Nephron (organoid): ENCODE measurements around the gene FOXD2.

Experiments used
- H3K27ac Mint-ChIP-seq, 3 experiments: 2 replicates each; pipeline ENCODE4 v1.8.0; 2020; ENCODE audit warnings: mixed read lengths in 3 of 3, mild to moderate bottlenecking in 2 of 3, moderate library complexity in 1 of 3
- H3K27me3 Mint-ChIP-seq: 2 replicates; pipeline ENCODE4 v1.8.0; 2021; ENCODE audit warnings: low read depth, mild to moderate bottlenecking, moderate library complexity, mixed read lengths
- H3K36me3 Mint-ChIP-seq: 2 replicates; pipeline ENCODE4 v1.8.0; 2020; ENCODE audit warnings: low read depth, mixed read lengths
- H3K4me1 Mint-ChIP-seq: 2 replicates; pipeline ENCODE4 v1.8.0; 2020; ENCODE audit warnings: mixed read lengths
- H3K4me3 Mint-ChIP-seq, 3 experiments: 2 replicates each; pipeline ENCODE4 v1.8.0; 2020; ENCODE audit warnings: mild to moderate bottlenecking in 3 of 3, mixed read lengths in 3 of 3, moderate library complexity in 2 of 3
- H3K9me3 Mint-ChIP-seq: 2 replicates; pipeline ENCODE4 v1.8.0; 2020; ENCODE audit warnings: mixed read lengths
- TF ChIP-seq, protein P1 (sequence below), 3 experiments: fragments of 200-600 bp; sonication (generic); IDR thresholded peaks; one replicate each; pipeline ENCODE4 v1.5.0; 2021; ENCODE audit warnings: antibody characterized with exemption in 3 of 3; ENCODE audit not compliant: unreplicated experiment in 3 of 3

Gene FOXD2

DNA sequence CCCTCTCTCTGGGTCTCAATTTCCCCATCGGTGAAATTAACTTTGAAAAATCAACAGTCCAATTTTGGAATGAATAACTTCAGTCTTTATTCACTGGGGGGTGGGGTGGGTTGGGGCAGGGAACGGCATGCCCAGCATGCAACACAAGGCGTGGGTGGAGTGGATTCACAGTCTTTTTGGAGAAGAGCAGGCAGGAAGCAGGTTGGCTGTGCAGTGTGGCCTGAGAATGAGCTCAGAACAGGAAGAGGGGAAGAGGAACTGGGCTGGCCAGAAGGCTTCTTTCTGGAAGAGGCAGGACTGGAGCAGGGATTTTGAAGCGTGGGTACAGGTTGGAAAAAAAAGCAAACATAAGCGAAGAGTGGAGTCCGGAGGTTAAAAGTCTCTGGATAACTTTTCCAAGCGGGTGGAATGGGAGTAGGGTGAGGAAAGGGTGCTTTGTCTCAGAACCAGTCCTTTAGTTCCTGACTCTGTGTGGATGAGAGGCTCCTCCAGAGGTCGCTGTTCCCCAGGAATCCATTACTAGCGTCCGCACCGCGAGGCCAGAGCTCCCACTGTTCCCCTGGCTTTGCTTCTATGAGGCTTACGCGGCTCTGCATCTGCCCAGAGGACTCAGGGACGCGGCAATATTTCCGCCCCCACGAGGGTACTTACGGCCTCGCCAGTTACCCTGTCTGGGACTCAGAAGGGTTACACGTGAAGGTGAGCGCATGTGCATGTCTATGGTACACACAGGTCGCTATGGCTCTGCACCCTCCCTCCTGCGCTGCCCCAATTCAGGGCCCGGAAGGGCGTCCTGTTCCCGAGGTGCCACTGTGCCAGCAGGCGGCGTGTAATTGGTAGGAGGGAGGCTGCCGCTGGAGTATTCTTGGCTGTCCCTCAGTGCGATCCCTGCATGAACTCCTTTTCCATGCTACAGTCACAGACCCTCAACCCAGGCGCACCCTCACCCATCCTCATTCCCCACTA, 5.5 kb upstream of the FOXD2 start:
- TF ChIP-seq, protein P1, sequence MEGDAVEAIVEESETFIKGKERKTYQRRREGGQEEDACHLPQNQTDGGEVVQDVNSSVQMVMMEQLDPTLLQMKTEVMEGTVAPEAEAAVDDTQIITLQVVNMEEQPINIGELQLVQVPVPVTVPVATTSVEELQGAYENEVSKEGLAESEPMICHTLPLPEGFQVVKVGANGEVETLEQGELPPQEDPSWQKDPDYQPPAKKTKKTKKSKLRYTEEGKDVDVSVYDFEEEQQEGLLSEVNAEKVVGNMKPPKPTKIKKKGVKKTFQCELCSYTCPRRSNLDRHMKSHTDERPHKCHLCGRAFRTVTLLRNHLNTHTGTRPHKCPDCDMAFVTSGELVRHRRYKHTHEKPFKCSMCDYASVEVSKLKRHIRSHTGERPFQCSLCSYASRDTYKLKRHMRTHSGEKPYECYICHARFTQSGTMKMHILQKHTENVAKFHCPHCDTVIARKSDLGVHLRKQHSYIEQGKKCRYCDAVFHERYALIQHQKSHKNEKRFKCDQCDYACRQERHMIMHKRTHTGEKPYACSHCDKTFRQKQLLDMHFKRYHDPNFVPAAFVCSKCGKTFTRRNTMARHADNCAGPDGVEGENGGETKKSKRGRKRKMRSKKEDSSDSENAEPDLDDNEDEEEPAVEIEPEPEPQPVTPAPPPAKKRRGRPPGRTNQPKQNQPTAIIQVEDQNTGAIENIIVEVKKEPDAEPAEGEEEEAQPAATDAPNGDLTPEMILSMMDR (IDR thresholded peaks at IDR 0.05; ENCODE audit: unreplicated experiment in 3 of 3), result peak; percentile 82 to 94 (median 88)
- Mint-ChIP-seq H3K27ac (peak overlapping the region in 1 of 3 experiments; percentile 69), H3K4me3 (peak overlapping the region; percentile 94 to 95 (median 94)), H3K9me3 (no peaks in the 10 kb centered on the region), H3K4me1 (peaks cover 55% of the 10 kb centered on the region), H3K27me3 (peaks cover 83% of the 10 kb centered on the region), H3K36me3 (no peaks in the 10 kb centered on the region)

DNA sequence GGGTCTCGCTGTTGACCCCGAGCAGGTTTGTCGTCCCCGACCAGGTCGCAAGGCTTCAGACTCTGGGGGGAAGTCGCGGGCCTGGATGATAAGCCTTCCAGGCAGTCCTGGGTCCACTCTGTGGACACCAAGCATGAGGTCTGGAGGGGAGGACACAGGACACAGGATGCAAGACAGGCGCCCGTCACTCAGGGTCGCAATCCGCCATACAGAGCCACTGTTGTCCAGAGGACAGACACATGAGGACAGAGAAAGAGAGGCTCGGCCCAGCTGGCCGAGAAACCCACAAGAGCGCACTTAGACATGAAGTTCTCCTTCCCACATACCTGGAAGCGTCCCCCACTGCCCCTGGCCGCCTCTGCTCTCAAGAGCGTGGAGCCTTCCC, 4.8 kb upstream of the FOXD2 start:
- Mint-ChIP-seq H3K4me3 (peak overlapping the region; percentile 94 to 95 (median 94)), H3K4me1 (peaks cover 55% of the 10 kb centered on the region), H3K27me3 (peaks cover 82% of the 10 kb centered on the region), H3K9me3 (no peaks in the 10 kb centered on the region), H3K27ac (peak overlapping the region in 1 of 3 experiments; percentile 26), H3K36me3 (no peaks in the 10 kb centered on the region)
- TF ChIP-seq, protein P1 (IDR thresholded peaks at IDR 0.05; ENCODE audit: unreplicated experiment in 3 of 3), result no peak

DNA sequence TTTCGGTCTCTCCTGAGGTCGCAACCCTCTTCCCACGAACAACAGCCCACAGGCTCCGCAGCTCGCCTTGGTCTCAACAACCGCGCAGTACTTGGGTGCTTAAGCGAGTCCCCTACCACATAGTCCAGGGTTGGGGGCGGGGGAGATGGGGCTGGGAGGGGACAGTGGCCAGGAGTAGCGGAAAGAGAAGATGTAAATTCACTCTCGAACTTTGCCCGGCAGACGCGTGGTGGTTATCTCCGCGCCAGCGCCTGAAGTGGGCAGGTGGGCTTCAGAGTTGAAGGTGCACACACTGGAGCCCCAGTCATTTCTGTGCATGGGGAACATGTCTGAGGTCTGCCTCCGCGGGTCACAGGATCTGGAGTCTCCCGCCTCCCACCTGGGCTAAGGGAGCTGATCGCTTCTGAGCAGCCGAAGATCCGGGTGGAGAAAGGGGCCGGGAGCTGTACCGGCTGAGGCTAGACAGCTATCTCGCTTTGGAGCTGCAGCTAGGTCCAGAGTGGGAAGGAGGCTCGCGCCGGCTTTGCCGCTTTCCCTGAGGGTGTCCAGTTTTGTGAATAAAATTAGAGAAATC, 4.3 kb upstream of the FOXD2 start:
- Mint-ChIP-seq H3K4me1 (peaks cover 55% of the 10 kb centered on the region), H3K36me3 (no peaks in the 10 kb centered on the region), H3K9me3 (no peaks in the 10 kb centered on the region), H3K4me3 (peak overlapping the region; percentile 94 to 95 (median 94)), H3K27ac (peak overlapping the region in 1 of 3 experiments; percentile 26), H3K27me3 (peaks cover 81% of the 10 kb centered on the region)
- TF ChIP-seq, protein P1 (IDR thresholded peaks at IDR 0.05; ENCODE audit: unreplicated experiment in 3 of 3), result no peak

DNA sequence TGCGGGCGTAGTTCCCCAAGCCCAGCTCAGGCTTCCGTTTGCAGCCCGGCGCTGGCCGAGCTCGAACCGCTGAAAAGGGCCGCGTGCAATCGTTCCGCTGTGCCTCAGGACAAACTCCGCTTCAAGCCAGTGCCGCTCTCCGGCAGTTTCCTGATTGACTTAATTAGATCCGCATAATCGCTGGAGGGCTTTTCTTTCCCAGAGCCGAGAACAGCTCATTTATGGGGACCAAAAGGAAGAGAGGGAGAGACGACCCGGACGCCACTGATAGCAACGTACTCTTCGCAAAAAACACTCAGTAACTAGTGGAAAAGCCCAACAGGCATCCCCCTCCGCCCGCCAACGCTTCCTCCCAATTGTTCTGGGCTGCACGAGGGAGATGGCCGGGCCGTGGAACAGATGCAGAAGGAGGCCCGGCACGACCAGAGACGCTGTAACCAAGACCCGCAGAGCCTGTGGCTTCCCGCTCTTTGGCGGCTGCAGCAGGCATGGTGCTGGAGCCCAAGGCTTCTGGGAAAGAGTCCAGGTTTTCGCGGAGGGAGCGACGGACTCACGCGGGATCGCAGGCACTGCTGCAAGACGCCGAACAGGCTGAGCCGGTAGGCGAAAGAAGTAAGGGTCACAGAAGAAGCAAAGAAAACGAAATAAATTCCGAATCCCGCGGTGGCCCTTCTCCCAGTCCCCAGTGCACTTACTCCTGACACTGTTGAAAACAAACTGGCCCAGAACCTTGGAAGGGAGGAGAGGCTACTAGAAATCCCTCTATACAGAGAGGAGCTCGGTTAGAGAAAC, 3.6 kb upstream of the FOXD2 start:
- Mint-ChIP-seq H3K9me3 (no peaks in the 10 kb centered on the region), H3K4me3 (peak overlapping the region; percentile 94 to 95 (median 94)), H3K4me1 (peaks cover 55% of the 10 kb centered on the region), H3K27me3 (peaks cover 77% of the 10 kb centered on the region), H3K36me3 (no peaks in the 10 kb centered on the region), H3K27ac (peak overlapping the region in 2 of 3 experiments; percentile 40 to 47)
- TF ChIP-seq, protein P1 (IDR thresholded peaks at IDR 0.05; ENCODE audit: unreplicated experiment in 3 of 3), result no peak

DNA sequence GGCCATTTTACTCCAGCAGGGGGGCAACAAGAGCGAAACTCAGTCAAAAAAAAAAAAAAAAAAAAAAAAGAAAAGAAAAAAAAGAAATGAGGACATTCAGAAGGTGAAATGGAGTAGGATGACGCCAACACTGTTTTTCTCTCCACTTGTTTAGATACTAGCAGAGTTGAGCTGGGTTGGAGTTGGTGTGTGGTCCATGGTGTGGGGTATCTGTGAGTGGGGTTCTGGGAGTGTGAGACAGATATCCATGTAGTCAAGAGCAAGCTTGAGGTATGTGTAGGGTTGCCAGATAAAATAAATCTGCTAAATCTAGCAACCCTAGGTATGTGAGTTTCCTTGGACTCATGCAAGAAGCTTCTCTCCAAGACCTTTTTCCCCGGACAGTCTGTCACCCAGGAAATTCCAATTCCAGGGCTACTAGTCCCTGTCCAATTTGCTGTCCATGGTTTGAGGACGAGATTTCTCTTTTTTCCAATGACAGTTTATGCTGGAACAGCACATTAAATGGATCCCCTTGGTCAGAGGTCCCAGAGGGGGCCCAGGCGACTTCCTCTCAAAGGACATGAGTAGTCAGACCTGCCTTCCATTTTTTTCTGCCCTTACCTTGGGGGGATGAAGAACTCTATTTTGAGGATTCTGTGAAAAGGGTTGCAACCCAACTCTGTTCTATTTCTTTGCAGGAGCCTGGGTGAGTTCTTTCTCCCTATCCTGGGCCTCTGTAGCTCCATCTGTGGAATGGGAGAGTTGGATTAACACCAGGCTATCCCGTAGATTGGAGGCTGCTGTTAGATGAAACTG, 2.1 kb upstream of the FOXD2 start:
- no peaks in the 10 kb centered on the region for H3K36me3 Mint-ChIP-seq
- H3K27ac Mint-ChIP-seq, result peak overlapping the region; percentile 40 to 91 (median 67)
- H3K4me3 Mint-ChIP-seq, result peak overlapping the region; percentile 94 to 95 (median 94)
- H3K4me1 Mint-ChIP-seq, result peaks cover 55% of the 10 kb centered on the region
- no peaks in the 10 kb centered on the region for H3K9me3 Mint-ChIP-seq
- peaks cover 68% of the 10 kb centered on the region for H3K27me3 Mint-ChIP-seq
- TF ChIP-seq, protein P1 (IDR thresholded peaks at IDR 0.05; ENCODE audit: unreplicated experiment in 3 of 3), result no peak
